Measurements from ENCODE around the gene RBM4. TPM values are rescaled to one million over a fixed set of nuclear protein-coding genes. Genes with fewer than 3 reads are reported as not detected.

The RBM4 gene
- total and polyA plus RNA-seq, 2 experiments from 2014 or later, result 146 to 147 TPM

GRCh38 chr11:66624450-66624849, 14.1 kb upstream of the RBM4 start (continued):
- TF ChIP-seq, protein P1, sequence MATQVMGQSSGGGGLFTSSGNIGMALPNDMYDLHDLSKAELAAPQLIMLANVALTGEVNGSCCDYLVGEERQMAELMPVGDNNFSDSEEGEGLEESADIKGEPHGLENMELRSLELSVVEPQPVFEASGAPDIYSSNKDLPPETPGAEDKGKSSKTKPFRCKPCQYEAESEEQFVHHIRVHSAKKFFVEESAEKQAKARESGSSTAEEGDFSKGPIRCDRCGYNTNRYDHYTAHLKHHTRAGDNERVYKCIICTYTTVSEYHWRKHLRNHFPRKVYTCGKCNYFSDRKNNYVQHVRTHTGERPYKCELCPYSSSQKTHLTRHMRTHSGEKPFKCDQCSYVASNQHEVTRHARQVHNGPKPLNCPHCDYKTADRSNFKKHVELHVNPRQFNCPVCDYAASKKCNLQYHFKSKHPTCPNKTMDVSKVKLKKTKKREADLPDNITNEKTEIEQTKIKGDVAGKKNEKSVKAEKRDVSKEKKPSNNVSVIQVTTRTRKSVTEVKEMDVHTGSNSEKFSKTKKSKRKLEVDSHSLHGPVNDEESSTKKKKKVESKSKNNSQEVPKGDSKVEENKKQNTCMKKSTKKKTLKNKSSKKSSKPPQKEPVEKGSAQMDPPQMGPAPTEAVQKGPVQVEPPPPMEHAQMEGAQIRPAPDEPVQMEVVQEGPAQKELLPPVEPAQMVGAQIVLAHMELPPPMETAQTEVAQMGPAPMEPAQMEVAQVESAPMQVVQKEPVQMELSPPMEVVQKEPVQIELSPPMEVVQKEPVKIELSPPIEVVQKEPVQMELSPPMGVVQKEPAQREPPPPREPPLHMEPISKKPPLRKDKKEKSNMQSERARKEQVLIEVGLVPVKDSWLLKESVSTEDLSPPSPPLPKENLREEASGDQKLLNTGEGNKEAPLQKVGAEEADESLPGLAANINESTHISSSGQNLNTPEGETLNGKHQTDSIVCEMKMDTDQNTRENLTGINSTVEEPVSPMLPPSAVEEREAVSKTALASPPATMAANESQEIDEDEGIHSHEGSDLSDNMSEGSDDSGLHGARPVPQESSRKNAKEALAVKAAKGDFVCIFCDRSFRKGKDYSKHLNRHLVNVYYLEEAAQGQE (IDR thresholded peaks at IDR 0.05; ENCODE audit: unreplicated experiment), result no peak
- no peak for TF ChIP-seq STAT1 (IDR thresholded peaks at IDR 0.05; ENCODE audit: unreplicated experiment)
- no peak for TF ChIP-seq JUNB (IDR thresholded peaks at IDR 0.05; ENCODE audit: unreplicated experiment)
- no peak for TF ChIP-seq ZNF114 (CRISPR knock-in tag; IDR thresholded peaks at IDR 0.05)
- no peak for TF ChIP-seq ETS1 (IDR thresholded peaks at IDR 0.05)
- no peak for TF ChIP-seq CTCF (conservative IDR thresholded peaks at IDR 0.05; ENCODE audit: low read depth in 2 of 2)
- TF ChIP-seq ZNF331 (CRISPR knock-in tag; IDR thresholded peaks at IDR 0.05; ENCODE audit: low read depth), result no peak
- TF ChIP-seq CREB1 (CRISPR knock-in tag; IDR thresholded peaks at IDR 0.05; ENCODE audit: low read depth), result no peak
- TF ChIP-seq EZH2 (IDR thresholded peaks at IDR 0.05; ENCODE audit: low read depth, unreplicated experiment), result no peak
- TF ChIP-seq EZH2phosphoT487 (IDR thresholded peaks at IDR 0.05; ENCODE audit: unreplicated experiment), result no peak
- TF ChIP-seq NANOG (IDR thresholded peaks at IDR 0.05; ENCODE audit: borderline replicate concordance), result no peak

- H3K27ac ChIP-seq (ENCODE audit: low read depth), result no peak overlapping the region
- no peak overlapping the region for H3K4me2 ChIP-seq
- Mint-ChIP-seq H3K27me3 (ENCODE audit: insufficient read depth, low read depth, poor library complexity) (peaks cover 8% of the 10 kb centered on the region), H3K4me1 (peaks cover 6% of the 10 kb centered on the region; the same call in 2 of the 3 replicates), H3K9me3 (no peaks in the 10 kb centered on the region), H3K36me3 (ENCODE audit: low read depth) (peaks cover 90% of the 10 kb centered on the region), H3K4me3 (no peak overlapping the region), H3K27ac (no peak overlapping the region)
- DNase-seq (ENCODE audit: low spot score) (no peak), ATAC-seq (no peak)
- H4K20me1 ChIP-seq (replicated peaks; ENCODE audit: insufficient read depth), result peaks cover 82% of the 10 kb centered on the region
- H3K27me3 ChIP-seq (ENCODE audit: insufficient read depth), result no peaks in the 10 kb centered on the region
- H2AFZ ChIP-seq, result no peak overlapping the region
- peaks cover 23% of the 10 kb centered on the region for H3F3A ChIP-seq (replicated peaks; ENCODE audit: low read depth)
- no peaks in the 10 kb centered on the region for H3K9me2 ChIP-seq (ENCODE audit: insufficient read depth)
- no peak overlapping the region for H3K4me3 ChIP-seq
- H3K4me1 ChIP-seq (ENCODE audit: insufficient read depth), result 0 out of 2 replicates have a peak, but pooled peaks cover 8% of the 10 kb centered on the region
- no peak for TF ChIP-seq ETS1 (IDR thresholded peaks at IDR 0.05)
- TF ChIP-seq ZNF114 (CRISPR knock-in tag; IDR thresholded peaks at IDR 0.05), result no peak
- no peak for TF ChIP-seq NANOG (IDR thresholded peaks at IDR 0.05; ENCODE audit: borderline replicate concordance)
- no peak for TF ChIP-seq ZNF331 (CRISPR knock-in tag; IDR thresholded peaks at IDR 0.05; ENCODE audit: low read depth)
- TF ChIP-seq EZH2phosphoT487 (IDR thresholded peaks at IDR 0.05; ENCODE audit: unreplicated experiment), result no peak
- no peak for TF ChIP-seq CTCF (conservative IDR thresholded peaks at IDR 0.05; ENCODE audit: low read depth in 2 of 2)
- H3K36me3 ChIP-seq (ENCODE audit: insufficient read depth), result peaks cover 48% of the 10 kb centered on the region
- H3K79me2 ChIP-seq (replicated peaks; ENCODE audit: insufficient read depth), result peaks cover 100% of the 10 kb centered on the region
Measured at GRCh38 chr11:66625041-66625751, 13.3 kb upstream of the RBM4 start.

Data from GM23338 (cell line).